GM10248 (cell line): ENCODE measurements around the gene ADA.

Experiments used
- CTCF ChIA-PET: fragments of 300-600 bp; sonication (Branson Sonifier 250); formaldehyde crosslinking; extraction: SDS; loops from one replicate; lab custom pipeline; 2021; ENCODE audit warnings: antibody characterized with exemption; lab: Yijun Ruan, JAX
- POLR2A ChIA-PET: fragments of 350-650 bp; sonication (Branson Sonifier 250); formaldehyde crosslinking; extraction: SDS; loops from one replicate; lab custom pipeline; 2020; ENCODE audit warnings: antibody characterized with exemption; lab: Yijun Ruan, JAX
- DNase-seq: peaks from one replicate; pipeline ENCODE4 v3.0.0; 2012; ENCODE audit errors: extremely low spot score
- CTCF ChIP-seq: IDR thresholded peaks from 2 replicates; pipeline ENCODE4 v1.5.1; 2012; ENCODE audit warnings: mild to moderate bottlenecking, low read depth; ENCODE audit errors: extremely low read depth, missing control alignments, control extremely low read depth

The ADA gene

GRCh38 chr20:44601236-44601671 lies 50.2 kb downstream of the ADA start:
- ChIA-PET CTCF (interaction anchor here (1.7 to 6.0 kb wide), 4 partner anchors 8 to 25 kb away, joined by 5 to 65 read pairs (median 7); no protein-coding TSS in a partner anchor), POLR2A (no interaction called here)
- DNase-seq, result no peak
- no peak for TF ChIP-seq CTCF

GRCh38 chr20:44600758-44601201 lies 50.7 kb downstream of the ADA start:
- TF ChIP-seq CTCF, result no peak
- POLR2A ChIA-PET, result no interaction called here
- no peak for DNase-seq
- CTCF ChIA-PET, result interaction anchor here (1.0 to 6.0 kb wide), 3 partner anchors 8 to 216 kb away, joined by 3 to 65 read pairs (median 20); no protein-coding TSS in a partner anchor

GRCh38 chr20:44600301-44600700 lies 51.2 kb downstream of the ADA start:
- POLR2A ChIA-PET, result no interaction called here
- no peak for TF ChIP-seq CTCF
- no peak for DNase-seq
- CTCF ChIA-PET, result interaction anchor here (1.0 to 6.0 kb wide), 3 partner anchors 9 to 216 kb away, joined by 3 to 65 read pairs (median 20); no protein-coding TSS in a partner anchor

GRCh38 chr20:44599715-44600114 lies 51.8 kb downstream of the ADA start:
- no peak for DNase-seq
- ChIA-PET CTCF (interaction anchor here (0.9 to 6.0 kb wide), 6 partner anchors 9 to 215 kb away, joined by 3 to 65 read pairs (median 4); no protein-coding TSS in a partner anchor), POLR2A (no interaction called here)
- TF ChIP-seq CTCF, result no peak

- CTCF ChIA-PET, result interaction anchor here (0.9 to 6.0 kb wide), 14 partner anchors 8 to 381 kb away, joined by 3 to 65 read pairs (median 4); partner anchors contain the start of gene TTPAL
- peak; percentile 14 for TF ChIP-seq CTCF
- POLR2A ChIA-PET, result no interaction called here
- DNase-seq, result no peak
Observed at GRCh38 chr20:44598423-44599305, 52.8 kb downstream of the ADA start.

- no peak for DNase-seq
- TF ChIP-seq CTCF, result no peak
- ChIA-PET POLR2A (no interaction called here), CTCF (interaction anchor here (0.9 to 6.0 kb wide), 11 partner anchors 11 to 380 kb away, joined by 3 to 65 read pairs (median 4); partner anchors contain the start of gene TTPAL)
Observed at GRCh38 chr20:44597930-44598329, 53.6 kb downstream of the ADA start.
